HG03045 (cell line): ENCODE results near the gene ALX4.

ENCODE experiments used
- ATAC-seq: cut with Tn5 transposase; IDR thresholded peaks from one replicate; pipeline ENCODE4 v1.9.1; 2021; ENCODE audit warnings: mild to moderate bottlenecking, moderate library complexity; ENCODE audit not compliant: unreplicated experiment

The ALX4 gene

GRCh38 chr11:44309478-44310205, at the start of gene ALX4:
Gene ALX4, minus strand, starts transcription at chr11:44310139. Its CDS starts 77 bp downstream, at chr11:44310062.
- no peak for ATAC-seq

GRCh38 chr11:44359162-44359561, 49.2 kb upstream of the ALX4 start:
- ATAC-seq = no peak

DNA sequence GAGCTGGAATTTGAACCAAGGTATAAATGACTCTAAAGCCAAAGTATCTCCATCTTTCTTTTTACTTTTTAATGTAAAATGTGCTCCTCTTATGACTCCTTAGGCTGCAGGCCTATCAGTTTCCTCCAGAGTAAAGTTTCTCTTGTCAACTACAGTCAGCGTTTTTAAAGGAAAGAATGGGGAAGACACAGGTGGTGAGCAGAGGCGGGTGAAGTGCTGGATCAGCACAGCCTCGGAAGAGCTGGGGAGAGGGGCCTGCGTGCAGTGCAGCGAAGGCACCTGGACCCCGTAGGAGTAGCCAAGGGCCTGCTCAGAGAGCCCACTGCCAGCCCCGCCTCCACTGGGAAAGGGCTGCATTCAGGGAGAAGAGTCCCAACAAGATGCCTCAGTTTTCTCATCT, 48.8 kb upstream of the ALX4 start:
- no peak for ATAC-seq

GRCh38 chr11:44357711-44358110, 47.8 kb upstream of the ALX4 start:
- ATAC-seq = no peak

GRCh38 chr11:44356351-44356750, 46.4 kb upstream of the ALX4 start:
- ATAC-seq = no peak

GRCh38 chr11:44351898-44352498, 42.1 kb upstream of the ALX4 start:
- no peak for ATAC-seq

DNA sequence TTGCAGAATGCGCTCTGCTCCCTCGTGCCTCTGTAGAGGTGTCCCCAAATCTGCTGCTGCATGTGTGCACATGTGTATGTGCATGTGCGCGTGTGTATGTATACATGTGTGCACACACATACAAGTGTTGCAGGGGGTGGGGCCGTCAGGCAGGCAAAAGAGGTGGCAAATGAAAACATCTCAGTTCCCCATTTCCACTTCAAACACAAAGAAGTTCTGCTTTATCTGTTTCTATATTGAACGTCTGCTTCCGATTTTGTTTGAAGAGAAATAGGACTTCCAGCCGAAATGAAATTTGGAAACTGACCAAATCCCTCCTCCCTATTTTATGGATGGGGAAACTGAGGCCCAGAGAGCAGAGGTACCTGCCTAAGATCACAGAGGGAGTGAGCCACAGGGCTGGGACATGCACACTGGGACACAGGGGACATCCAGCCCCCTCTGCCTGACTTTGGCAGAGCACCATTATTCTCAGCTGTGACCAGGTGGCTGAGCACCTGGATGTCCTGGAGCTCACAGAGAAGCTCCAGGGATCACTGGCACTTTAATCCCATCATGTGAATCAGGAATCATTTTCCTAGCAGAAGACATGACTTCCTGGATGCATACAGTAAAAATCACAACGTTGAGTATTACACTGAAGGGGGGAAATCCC, 41.2 kb upstream of the ALX4 start:
- peak; percentile 60 for ATAC-seq

GRCh38 chr11:44349328-44349727, 39.4 kb upstream of the ALX4 start:
- no peak for ATAC-seq

DNA sequence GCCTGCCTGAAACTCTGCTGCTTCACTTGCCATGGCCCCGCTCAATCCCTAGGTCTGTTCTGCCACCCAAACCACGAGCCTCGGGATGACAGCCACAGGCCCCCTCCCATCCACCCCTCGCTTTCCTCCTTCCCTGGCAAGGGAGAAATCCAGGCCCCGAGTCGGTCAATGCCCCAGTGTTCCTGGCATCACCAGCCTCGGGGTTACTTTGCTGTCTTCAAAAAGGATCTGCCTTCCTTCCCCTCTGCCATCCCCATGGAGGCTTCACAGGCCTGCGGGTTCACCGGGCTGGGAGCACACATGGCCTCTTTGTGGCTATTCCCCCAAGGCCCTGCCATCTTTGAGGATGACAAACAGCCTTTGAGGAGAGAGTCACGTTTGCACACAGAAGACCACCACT, 38.8 kb upstream of the ALX4 start:
- no peak for ATAC-seq

- no peak for ATAC-seq
Observed at GRCh38 chr11:44348114-44348513, 38.2 kb upstream of the ALX4 start.

DNA sequence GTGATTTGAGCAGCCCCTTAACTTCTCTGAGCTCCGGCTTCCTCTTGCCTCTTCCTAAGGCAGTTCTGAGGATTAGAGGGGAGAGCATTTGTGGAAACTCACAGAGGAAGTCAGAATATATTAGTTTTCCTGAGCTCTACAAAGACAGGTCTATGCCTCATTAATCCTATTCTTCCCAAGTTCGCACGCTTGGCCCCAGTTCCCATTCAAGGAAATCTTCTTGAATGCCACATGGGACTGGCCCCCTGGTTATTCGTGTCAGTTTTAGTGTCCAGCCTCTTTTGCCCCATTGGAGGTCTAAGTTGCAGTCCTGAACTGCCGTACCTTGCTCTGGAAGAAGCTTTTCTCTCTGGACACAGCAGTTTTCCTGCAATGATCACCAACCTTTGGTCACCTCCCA, 37.6 kb upstream of the ALX4 start:
- ATAC-seq = no peak

GRCh38 chr11:44346983-44347382, 37.0 kb upstream of the ALX4 start:
- no peak for ATAC-seq

- ATAC-seq = no peak
Observed at GRCh38 chr11:44345781-44346180, 35.8 kb upstream of the ALX4 start.

DNA sequence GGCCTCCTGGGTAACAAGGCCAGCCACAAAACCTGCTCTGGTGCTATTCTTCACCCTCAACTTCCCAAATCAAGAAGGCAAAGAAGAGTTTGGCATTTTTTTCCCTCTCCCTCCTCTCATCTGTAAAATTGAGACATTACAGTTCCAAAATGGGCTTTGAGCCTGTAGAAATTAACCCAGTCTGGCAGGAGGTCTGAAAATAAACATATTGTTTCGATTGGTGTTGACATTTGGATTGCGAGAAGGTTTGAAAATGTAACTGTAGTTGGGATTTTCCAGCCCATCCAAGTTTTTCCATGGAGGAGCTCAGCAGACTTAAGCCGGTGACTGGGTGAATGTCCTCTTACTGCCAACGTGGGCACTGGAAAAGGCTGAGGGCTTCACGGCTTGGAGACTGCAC, 35.0 kb upstream of the ALX4 start:
- no peak for ATAC-seq

GRCh38 chr11:44344423-44344820, 34.5 kb upstream of the ALX4 start:
- ATAC-seq = no peak

- ATAC-seq = no peak
Observed at GRCh38 chr11:44343778-44344422, 34.0 kb upstream of the ALX4 start.

- no peak for ATAC-seq
Observed at GRCh38 chr11:44342616-44343015, 32.7 kb upstream of the ALX4 start.

DNA sequence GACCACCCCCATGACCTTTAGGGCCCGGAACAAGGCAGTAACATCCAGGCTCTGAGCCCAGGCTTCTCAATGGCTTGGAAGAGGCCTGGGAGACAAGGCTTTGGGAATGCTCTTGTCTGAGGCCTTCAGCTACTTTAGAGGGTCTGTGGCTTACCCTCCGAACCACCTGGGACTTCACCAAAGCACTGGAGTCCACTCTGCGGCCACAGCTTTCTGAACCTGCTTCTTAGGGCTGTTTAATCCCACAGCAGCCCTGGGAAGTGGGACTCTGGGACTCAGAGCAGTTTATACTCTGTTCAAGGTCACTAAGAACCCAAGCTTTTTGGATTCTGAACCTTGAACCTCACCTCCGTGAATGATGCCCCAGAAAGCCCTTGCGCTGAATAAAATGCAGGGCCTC, 30.7 kb upstream of the ALX4 start:
- ATAC-seq = no peak

- no peak for ATAC-seq
Observed at GRCh38 chr11:44339530-44339883, 29.6 kb upstream of the ALX4 start.

DNA sequence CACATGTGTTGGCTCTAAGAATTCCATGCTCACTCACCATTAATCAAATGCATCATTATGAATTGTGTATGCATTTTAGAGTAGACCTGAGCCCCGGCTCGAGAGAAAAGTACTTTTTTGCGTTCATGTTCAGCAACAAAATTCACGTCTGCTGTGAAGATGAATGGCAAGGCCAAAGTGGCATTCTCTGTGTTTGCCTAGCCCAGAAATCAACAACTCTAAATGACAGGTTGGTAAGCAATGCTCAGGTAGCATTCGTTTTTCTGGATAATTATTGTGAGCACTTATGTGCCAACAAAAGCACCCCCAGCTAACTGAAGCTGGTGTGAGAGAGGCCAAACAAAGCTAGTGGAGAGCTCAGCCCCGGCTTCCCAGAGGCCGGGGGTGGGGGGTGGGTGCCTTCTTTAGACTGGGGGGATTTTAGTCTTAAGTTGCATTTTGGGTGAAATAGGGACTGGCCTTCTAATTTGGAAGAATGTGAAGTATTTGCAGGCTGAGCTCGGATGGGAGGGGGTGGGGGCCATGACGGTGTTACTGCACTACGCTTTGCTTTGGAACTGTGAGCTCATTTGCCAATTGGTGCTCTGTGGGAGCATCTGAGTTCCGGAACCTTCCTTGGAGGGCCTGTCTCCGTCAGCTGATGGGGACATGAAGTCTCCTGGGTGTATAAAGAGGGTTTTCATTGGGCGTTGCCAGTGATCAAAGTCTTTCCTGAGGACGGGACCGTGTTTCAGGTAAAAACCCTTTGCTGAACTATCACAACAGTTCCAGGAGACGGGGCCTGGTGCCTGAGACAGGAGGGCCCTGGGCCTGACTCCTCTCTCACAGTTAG, 29.0 kb upstream of the ALX4 start:
- no peak for ATAC-seq

DNA sequence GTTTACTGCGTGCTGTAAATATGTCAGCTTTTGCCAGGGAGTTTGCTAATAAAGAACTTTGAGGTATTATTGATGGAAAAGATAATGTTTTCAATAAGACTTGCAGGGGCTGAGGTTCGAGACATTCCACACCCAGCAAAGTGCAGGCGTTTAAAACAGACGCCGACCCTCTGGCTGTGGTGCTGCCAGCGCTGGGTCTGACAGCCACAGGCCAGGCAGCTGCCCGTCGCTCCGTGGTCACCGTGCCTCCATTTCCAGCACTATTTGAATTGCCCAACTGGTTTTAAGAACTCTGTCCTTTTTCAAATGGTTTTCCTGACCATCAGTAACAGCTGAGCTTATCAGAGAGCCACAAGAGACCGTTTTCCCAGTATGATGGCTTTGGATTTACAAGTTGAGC, 28.1 kb upstream of the ALX4 start:
- ATAC-seq = no peak
